ENCODE measurements around the gene DPH1.
"Not testable (repeated sequence)": the region's sequence is repeated elsewhere in the genome, so short reads cannot be mapped to it uniquely, and the experiment has no call there.

The DPH1 gene

GRCh38 chr17:1996800-1997288 is 33.1 kb upstream of the DPH1 start:
- no peak for DNase-seq (ENCODE audit: low read depth in 1 of 2, low spot score in 1 of 2)
- no peak for TF ChIP-seq JUND (IDR thresholded peaks at IDR 0.05; ENCODE audit: low read depth)
- in situ Hi-C loops (cut with HindIII; ENCODE audit: low pct_unique_long_range_greater_than_20kb, low sequenced_read_pairs): no loop called here

GRCh38 chr17:1997289-1997926 is 32.5 kb upstream of the DPH1 start:
- peak in 1 of 2 experiments; percentile 88 for DNase-seq (ENCODE audit: low read depth in 1 of 2, low spot score in 1 of 2)
- in situ Hi-C loops (cut with HindIII; ENCODE audit: low pct_unique_long_range_greater_than_20kb, low sequenced_read_pairs): no loop called here
- TF ChIP-seq JUND (IDR thresholded peaks at IDR 0.05; ENCODE audit: low read depth): no peak

- peak in 1 of 2 experiments; percentile 86 for DNase-seq (ENCODE audit: low read depth in 1 of 2, low spot score in 1 of 2)
- in situ Hi-C loops (cut with HindIII; ENCODE audit: low pct_unique_long_range_greater_than_20kb, low sequenced_read_pairs): no loop called here
Observed at GRCh38 chr17:1997927-1998742, 31.8 kb upstream of the DPH1 start.

GRCh38 chr17:1999557-2000251 is 30.2 kb upstream of the DPH1 start:
- TF ChIP-seq JUND (IDR thresholded peaks at IDR 0.05; ENCODE audit: low read depth): no peak
- peak in 1 of 2 experiments; percentile 68 for DNase-seq (ENCODE audit: low read depth in 1 of 2, low spot score in 1 of 2)
- in situ Hi-C loops (cut with HindIII; ENCODE audit: low pct_unique_long_range_greater_than_20kb, low sequenced_read_pairs): no loop called here

More at GRCh38 chr17:1997927-1998742, 31.8 kb upstream of the DPH1 start:
- TF ChIP-seq JUND (IDR thresholded peaks at IDR 0.05; ENCODE audit: low read depth): no peak

GRCh38 chr17:2002767-2003329 is 27.1 kb upstream of the DPH1 start:
- DNase-seq (ENCODE audit: low read depth in 1 of 2, low spot score in 1 of 2): no peak
- in situ Hi-C loops (cut with HindIII; ENCODE audit: low pct_unique_long_range_greater_than_20kb, low sequenced_read_pairs): no loop called here
- no peak for TF ChIP-seq JUND (IDR thresholded peaks at IDR 0.05; ENCODE audit: low read depth)

- DNase-seq (ENCODE audit: low read depth in 1 of 2, low spot score in 1 of 2): no peak
- in situ Hi-C loops (cut with HindIII; ENCODE audit: low pct_unique_long_range_greater_than_20kb, low sequenced_read_pairs): no loop called here
- TF ChIP-seq JUND (IDR thresholded peaks at IDR 0.05; ENCODE audit: low read depth): no peak
Observed at GRCh38 chr17:2003525-2003924, 26.4 kb upstream of the DPH1 start.

- in situ Hi-C loops (cut with HindIII; ENCODE audit: low pct_unique_long_range_greater_than_20kb, low sequenced_read_pairs): no loop called here
- no peak for TF ChIP-seq JUND (IDR thresholded peaks at IDR 0.05; ENCODE audit: low read depth)
- DNase-seq (ENCODE audit: low read depth in 1 of 2, low spot score in 1 of 2): no peak
Observed at GRCh38 chr17:2004435-2004952, 25.5 kb upstream of the DPH1 start.

GRCh38 chr17:2008332-2009126 is 21.4 kb upstream of the DPH1 start:
- TF ChIP-seq JUND (IDR thresholded peaks at IDR 0.05; ENCODE audit: low read depth): no peak
- in situ Hi-C loops (cut with HindIII; ENCODE audit: low pct_unique_long_range_greater_than_20kb, low sequenced_read_pairs): no loop called here
- no peak for DNase-seq (ENCODE audit: low read depth in 1 of 2, low spot score in 1 of 2)

GRCh38 chr17:2009737-2010136 is 20.2 kb upstream of the DPH1 start:
- TF ChIP-seq JUND (IDR thresholded peaks at IDR 0.05; ENCODE audit: low read depth): no peak
- in situ Hi-C loops (cut with HindIII; ENCODE audit: low pct_unique_long_range_greater_than_20kb, low sequenced_read_pairs): no loop called here
- no peak for DNase-seq (ENCODE audit: low read depth in 1 of 2, low spot score in 1 of 2)

GRCh38 chr17:2011411-2012371 is 18.3 kb upstream of the DPH1 start:
- in situ Hi-C loops (cut with HindIII; ENCODE audit: low pct_unique_long_range_greater_than_20kb, low sequenced_read_pairs): no loop called here
- TF ChIP-seq JUND (IDR thresholded peaks at IDR 0.05; ENCODE audit: low read depth): peak; percentile 76; the same call in 1 of the 2 replicates
- DNase-seq (ENCODE audit: low read depth in 1 of 2, low spot score in 1 of 2): peak; percentile 44 to 98

- no peak for TF ChIP-seq JUND (IDR thresholded peaks at IDR 0.05; ENCODE audit: low read depth)
- in situ Hi-C loops (cut with HindIII; ENCODE audit: low pct_unique_long_range_greater_than_20kb, low sequenced_read_pairs): no loop called here
- DNase-seq (ENCODE audit: low read depth in 1 of 2, low spot score in 1 of 2): no peak
Observed at GRCh38 chr17:2012499-2012898, 17.5 kb upstream of the DPH1 start.

GRCh38 chr17:2013220-2013993 is 16.5 kb upstream of the DPH1 start:
- DNase-seq (ENCODE audit: low read depth in 1 of 2, low spot score in 1 of 2); in situ Hi-C loops (cut with HindIII; ENCODE audit: low pct_unique_long_range_greater_than_20kb, low sequenced_read_pairs): not testable (repeated sequence)
